NCI-H748 (cell line): ENCODE measurements around the gene CRIP2.
A peak's percentile ranks its signal among the peaks of the same experiment; 100 is the strongest.

Experiments used
- DNase-seq: peaks from one replicate; lab custom pipeline; 2025; ENCODE audit not compliant: unreplicated experiment; lab: John Stamatoyannopoulos, UW

CRIP2 gene

DNA sequence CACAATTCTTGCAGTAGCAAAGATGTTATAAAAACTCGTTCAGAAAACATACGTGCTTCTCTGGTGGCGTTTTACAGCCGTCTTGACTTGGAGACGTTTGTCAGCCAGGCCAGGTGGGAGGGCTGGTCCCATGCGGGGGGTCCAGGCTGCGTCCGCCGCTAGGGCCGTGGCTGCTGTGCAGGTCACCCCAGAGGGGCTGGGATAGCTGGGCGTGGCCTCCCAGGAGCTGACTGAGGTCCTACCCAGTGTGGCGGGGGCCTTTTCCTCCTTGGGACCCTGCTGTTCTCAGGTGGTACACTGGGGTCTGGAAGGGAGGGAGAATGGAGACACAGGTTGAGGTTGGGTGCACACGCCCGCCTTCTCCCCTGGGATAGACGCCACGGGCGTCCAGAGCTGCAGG lies 29.8 kb upstream of the CRIP2 start:
- no peak for DNase-seq

DNA sequence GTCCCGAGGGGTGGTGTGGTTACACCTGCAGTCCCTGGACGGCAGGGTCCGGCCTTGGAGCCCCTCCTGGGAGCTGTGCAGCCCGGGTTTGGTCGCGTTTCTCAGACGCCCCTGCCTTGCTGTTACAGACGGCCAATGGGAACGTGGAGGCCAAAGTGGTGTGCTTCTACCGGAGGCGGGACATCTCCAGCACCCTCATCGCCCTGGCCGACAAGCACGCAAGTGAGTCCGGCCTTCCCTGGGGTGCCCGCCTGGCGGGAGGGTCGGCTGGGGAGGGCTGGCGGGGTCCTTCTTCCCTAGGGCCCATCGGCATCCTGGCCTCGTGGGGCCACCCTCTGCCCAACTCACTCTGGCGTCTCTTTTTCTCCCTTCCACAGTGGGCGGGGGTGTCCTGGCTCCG lies 29.3 kb upstream of the CRIP2 start:
- no peak for DNase-seq

DNA sequence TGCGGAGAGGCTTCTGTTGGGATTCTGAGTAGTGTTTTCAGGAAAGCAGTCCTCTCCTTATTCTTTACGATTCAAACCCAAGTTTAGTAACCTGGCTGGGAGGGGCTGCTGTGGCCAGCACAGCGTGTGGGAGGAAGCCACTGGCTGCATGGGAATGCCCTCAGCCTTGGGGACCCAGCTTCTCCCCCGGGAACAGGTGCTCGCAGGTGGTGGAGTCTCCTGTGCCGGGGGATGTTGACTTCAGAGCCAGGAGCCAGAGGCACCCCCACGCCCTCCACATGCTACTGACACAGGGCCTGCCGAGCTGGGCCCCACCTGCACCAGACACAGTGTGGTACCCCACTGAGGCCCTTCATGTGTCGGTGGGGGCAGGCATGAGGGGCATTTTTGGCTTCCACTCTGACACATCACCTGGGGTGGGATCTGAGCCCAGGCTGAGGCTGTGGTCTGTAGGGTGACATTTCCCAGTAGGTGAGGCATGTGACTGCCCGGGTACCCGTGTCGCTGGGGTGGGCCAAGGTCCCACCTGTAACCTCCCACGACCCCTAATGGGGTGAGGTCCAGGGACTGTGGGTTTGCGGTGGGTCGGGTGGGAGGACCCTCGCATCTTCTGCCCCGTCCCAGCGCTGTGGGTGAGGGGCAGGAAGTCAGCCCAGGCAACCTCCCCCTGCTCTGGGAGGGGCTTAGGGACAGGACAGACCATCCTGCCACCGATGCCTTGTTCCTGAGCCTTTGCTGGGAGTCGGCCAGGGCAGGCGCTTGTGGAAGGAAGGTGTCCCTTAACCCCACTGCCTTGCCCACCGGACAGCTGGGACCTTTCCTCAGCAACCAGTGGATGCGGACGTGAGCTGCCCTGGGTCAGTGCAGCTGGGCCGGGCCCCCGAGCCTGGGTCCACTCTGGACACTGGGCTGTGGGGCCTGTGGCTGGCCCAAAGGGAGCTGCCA lies 28.4 kb upstream of the CRIP2 start:
- DNase-seq = no peak

DNA sequence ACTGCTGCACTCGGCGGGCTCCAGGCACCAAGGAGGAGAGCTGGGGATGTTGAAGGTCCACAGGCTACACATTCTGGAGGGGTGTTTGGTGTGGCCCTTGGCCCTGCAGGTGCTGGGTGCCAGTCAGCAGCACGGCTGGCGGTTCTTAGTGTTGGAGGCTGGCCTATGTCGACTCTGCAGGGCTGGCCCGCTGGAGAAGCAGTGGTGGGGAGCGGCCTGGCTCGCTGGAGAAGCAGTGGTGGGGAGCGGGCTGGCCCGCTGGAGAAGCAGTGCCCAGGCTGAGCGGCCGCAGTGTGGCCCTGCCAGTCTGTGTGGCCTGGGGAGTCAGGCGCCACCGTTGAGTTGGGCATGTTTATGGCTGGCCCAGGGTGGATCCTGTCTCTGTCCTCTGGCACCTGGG lies 27.6 kb upstream of the CRIP2 start:
- DNase-seq = no peak

DNA sequence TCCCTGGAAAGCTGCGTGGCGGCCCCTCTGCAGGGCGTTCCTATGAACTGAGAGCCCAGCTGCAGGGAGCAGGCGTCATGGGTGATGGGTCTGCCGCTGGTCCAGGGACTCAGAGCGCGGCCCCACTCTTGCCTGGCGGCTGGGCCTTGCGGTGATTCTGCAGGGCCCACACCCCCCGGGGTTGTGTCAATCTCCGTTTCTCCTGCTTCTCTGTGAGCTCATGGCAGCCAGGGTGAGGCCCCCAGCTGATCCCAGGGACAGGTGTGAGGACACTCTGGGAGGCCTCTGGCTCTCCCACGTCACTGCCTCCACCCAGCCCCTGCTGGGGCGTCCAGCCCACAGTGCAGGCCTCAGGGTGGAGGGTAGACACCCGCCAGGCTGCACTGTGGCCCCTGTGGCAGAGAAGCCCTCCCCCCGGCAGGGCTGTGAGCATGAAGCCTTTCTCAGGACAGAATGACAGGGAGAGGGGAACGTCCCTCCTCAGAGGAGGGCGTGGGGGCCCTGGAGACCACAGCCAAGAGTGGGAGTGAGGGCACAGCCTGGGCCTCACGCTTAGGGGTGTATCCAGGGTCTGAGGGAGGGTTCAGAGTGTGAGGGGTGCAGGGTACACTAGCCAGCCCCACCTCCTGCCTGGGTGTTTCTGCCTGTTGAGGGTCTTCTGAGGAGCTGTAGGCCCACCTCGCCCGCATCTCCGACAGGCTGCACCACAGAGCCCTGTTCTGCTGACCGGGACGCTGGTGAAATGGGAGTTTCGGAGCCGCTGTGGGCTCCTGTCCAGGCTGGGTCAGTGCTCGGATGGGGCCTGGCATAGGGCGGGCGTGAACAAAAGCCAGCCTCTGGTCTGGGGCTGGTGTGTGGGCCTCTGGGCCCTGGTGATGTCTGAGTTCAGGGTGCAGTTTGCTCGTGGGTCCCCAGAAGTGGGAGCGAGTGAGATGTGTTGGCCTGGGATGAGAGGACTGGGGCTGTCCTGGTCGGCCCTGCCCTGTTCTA lies 26.7 kb upstream of the CRIP2 start:
- no peak for DNase-seq

DNA sequence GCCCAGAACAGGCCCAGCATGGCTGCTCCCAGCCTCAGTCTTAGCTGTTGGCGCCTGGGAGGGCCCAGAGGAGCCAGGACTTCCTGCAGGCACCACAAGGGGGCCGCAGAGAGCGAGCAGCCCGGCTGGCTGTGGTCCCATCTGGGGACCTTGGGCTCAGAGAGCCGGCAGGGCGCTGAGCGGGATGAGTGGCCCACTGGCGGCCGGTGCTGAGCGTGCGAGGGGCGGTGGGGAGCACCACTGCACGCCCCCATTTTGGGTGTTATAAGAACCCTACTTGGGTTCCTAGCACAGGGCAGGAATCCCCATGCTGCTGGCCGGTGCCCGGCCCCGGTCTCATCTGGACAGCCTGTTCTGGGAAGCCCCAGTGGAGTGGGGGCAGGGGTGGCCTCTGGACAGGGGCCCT lies 25.9 kb upstream of the CRIP2 start:
- peak; percentile 33 for DNase-seq

DNA sequence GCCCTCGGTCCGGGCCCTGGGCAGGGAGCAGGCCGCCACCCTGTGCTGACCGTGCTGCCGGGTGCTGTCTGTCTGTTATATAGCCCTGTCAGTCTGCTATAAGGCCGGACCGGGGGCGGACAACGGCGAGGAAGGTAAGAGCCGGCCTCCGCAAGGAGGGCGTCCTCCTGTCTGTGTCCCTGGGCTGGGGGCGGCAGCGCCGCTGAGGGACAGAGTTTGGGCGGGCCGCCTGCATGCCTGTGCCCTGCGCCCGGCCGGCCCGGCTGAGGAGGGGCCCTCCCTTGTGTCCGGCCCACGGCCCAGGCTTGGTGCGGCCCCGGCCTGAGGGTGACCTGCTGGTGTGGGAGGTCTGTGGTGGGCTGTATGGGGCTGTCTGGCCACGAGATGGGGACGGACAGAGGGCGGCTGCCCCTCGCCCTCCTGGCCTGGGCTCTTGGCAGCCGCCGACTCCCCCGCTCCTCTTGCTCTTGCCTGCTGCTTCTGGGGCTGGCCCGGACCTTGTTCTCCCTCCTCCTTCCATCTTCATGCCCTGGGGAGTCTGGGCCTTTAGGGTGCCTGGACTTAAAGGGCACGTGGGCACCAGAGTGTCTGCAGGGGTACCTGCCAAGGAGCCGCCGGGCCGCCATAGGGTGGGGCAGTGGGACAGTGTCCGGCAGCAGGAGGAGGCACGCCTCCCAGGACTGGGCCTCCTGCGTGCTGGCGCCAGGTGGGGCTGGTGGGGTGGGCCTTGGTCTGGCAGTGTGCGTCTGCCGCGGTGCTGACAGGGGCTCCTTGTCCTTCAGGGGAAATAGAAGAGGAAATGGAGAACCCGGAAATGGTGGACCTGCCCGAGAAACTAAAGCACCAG lies 25.1 kb upstream of the CRIP2 start:
- DNase-seq = no peak

DNA sequence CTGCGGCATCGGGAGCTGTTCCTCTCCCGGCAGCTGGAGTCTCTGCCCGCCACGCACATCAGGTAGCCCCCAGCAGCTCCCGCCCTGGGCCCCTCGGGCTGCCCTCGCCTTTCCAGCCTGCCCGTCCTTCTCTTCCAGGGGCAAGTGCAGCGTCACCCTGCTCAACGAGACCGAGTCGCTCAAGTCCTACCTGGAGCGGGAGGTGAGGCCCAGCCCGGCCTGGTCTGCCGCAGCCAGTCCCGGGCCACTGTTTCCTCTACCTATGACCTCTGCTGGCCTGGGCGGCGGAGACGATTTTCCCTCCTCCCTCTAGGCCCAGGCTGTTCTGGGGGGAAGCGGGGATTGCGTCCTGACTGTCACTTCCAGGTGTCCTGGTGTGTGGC lies 24.5 kb upstream of the CRIP2 start:
- no peak for DNase-seq

DNA sequence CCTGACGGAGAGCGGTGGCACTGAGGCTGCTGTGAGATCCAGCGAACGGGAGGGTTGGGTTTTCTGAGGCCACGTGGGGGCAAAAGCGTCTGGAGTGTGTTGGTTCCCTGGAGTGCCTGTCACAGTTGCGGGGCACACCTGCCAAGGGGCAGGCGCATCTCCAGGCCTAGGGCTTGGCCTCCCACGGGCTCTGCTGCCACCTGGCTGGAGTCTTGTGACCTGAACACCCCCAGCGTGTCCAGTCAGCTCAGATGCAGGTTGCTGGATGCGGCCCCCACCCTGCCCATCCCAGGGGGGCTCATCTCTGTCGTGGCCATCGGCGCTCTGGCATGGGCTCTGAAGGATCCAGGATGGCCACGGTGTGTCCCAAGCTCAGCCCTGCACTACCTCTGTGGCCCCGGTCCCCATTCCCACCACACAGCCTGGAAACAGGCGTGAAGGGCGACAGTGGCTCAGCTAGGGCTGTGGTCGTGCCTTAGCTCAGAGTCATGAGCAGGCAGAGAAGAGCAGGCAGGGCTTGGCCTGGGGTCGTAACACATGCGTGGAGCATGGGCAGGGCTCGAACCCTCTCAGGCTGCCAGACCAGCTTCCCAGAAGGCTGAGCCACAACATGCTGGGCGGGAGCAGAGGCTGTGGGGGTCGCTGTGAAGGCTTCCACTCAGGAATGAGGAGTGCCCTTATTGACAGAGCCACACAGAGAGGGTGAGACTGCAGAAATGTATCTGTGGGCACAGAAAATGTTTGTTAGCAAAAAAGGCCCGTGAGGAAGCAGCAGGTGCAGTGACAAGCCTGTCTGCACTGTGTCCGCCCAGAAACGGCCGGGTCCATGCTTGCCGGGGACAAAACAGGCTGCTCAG lies 23.5 kb upstream of the CRIP2 start:
- no peak for DNase-seq

DNA sequence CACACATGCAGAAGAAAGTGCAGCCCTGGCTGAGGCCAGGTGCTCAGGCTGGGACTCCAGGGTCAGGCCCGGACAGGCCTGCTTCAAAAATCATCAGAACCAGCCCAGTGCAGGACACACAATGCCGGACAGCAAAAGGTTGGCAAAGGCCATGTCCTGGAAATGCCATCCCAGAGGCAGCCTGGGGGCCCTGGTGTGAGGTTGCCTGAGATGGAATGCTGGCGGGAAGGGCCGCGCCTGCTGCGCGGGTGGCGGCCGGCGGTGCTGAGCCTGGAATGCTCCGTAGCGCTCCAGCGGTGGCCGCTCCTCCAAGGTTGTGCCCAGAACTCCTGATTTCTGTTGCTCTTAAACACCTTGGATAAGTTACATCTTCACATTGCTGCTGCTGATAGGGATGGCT lies 21.7 kb upstream of the CRIP2 start:
- DNase-seq = no peak

DNA sequence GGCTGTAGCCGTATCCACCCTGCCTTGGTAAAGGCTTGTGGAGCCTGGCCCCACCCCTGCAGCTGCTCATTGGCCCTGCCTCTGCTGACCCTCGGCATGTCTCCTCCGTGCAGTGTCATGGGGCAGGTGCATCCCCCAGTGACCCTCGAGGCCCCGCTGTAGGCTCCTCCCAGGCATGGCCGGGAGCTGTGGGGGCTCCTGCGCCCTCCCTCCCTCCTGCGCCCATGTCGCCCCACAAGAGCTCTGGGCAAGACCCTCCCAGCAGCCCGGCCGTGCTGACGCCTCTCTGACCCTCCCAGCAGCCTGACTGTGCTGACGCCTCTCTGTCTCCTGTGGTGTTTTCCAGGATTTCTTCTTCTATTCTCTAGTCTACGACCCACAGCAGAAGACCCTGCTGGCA lies 20.8 kb upstream of the CRIP2 start:
- DNase-seq = no peak

DNA sequence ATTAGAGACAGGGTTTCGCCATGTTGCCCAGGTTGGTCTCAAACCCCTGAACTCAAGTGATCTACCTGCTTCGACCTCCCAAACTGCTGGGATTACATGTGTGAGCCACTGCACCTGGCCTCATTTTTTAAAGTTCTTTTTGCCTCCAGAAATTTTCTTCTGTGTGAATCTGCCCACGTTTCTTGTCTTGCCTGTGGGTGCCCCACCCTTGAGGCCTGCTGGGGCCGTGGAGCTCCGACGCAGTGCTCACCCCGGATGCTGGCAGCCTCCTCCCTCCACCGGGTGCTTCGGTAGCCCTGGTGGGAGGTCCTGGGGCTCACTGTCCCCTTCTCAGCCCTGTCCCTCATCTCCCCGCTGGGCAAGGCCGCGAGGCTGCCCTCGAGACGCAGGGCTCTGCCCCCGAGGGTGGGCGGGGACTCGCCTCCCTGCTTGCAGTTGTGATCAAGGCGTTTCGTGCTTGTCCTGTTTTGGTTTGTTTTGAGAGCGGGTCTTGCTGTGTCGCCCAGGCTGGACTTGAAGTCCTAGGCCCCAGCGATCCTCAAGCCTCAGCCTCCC lies 19.5 kb upstream of the CRIP2 start:
- no peak for DNase-seq

DNA sequence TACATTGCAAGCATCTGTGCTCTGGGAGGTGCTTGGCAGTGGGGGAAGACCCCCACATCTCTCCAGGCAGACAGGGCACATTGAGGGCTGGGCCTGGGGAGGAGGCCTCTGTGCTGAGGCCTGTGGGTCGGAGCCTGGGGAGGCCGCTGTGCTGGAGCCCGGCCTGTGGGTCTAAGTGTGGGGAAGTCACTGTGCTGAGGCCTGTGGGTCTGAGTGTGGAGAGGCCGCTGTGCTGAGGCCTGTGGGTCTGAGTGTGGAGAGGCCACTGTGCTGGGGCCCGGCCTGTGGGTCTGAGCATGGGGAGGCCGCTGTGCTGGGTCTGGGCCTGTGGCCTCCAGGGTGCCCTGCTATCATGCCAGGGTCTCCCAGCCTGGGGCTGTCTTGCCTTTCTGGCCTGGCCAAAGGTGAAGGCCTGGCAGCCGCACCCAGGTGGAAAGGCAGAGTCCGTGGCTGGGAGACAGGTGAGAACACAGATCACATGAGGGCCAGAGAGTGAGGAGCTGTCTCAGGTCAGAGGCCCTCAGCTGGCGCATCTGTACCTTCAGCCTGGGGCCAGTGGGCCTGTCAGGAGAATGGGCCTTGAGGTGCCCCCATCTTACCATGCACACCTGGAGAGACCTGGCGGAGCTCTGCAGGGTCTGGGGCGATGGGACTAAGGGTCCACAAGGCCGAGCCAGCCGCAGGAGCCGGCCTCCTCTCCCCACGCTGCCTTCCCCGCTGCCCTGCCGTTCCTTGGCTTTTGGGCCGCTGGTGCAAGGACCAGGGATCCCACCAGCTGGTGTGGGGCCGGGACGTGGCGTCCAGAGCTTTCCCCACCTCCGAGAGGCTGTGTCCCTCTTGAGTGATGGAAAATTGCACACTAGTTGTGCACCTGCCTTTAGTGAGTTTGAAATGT lies 18.6 kb upstream of the CRIP2 start:
- no peak for DNase-seq

DNA sequence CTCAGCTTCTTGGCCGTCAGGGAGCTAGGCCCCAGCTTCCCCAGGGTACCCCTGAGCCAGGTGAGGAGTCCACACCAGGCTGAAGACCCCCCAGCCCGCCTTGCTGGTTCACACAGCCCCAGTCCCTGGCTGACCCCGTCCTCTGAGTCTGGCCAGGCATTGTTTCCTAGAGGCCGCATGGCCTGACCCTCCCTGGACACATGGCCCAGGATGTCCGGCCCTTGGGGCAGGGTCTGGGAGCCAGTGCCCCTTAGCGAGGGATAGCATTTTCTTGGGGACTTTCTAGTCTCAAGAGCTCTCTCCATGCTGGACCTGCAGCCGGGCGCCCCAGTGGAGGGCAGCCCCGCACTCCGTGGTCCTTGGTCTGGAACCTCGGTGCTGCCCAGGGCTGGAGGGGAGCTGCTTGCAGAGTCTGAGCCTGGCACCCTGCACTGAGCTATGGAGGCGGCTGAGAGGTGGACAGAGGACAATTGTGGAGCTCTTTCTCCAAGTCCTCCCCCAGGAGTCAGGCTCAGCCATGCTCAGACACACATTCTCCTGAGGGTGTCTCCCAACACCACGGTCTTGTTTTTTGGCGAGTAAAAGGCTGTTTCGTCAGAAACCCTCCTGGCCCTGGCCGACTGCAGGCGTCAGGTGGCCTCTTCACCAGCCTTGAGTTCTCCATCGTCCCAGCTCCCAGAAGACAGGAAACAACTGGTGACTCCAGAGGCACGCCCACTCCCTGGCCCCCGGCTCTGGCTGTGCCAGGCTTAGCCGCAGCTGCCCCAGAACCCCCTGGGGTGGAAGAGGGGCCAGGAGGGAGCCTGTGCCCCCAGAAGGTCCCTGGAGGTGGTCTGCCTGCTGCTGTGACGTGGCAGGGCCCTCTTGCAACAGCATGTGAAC lies 17.6 kb upstream of the CRIP2 start:
- no peak for DNase-seq

DNA sequence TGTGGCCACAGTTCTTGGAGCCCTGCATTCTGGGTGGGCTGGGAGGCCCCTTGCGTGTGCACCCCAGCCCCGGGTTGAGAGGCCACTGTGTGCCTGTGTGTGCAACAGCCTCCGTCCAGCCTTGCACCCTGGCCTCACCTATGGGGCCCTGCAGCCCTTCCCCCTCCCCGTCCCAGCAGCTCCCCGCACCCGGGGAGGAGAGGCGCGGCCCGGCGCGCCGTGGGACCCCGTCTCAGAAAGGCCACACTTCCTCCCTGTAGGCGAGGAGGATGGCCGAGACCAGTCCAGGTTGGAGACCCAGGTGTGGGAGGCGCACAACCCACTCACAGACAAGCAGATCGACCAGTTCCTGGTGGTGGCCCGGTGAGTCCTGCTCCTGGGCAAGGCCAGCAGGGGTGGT lies 16.6 kb upstream of the CRIP2 start:
- no peak for DNase-seq

DNA sequence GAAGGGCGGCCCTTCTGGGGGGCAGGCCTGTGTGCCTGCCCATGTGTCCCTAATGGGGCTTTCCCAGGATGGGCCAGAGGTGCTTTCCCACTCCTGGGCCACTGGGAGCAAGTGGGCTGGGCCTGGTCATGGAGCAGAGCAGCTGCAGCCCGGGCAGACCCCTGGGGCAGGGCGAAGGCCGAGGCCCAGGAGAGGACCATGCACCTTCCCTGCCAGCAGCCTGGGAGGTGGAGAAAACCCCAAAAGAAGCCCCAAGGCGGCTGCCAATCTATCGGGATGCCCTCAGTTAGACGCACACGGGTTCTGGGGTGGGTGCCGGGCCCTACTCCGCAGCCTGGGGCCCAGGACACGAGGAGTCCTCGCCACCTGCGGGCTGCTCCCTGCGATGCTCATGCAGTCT lies 16.1 kb upstream of the CRIP2 start:
- DNase-seq = no peak

DNA sequence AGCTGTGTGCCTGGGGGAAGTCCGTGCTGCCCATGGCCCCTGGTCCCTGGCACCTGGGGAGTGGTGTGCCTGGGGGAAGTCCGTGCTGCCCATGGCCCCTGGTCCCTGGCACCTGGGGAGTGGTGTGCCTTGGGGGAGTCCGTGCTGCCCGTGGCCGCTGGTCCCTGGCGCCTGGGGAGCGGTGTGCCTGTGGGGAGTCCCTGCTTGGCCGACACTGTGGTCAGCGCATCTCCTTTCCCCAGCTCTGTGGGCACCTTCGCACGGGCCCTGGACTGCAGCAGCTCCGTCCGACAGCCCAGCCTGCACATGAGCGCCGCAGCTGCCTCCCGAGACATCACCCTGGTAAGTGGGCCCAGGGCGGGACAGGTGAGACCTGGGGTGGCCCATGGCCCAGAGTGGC lies 14.5 kb upstream of the CRIP2 start:
- no peak for DNase-seq

DNA sequence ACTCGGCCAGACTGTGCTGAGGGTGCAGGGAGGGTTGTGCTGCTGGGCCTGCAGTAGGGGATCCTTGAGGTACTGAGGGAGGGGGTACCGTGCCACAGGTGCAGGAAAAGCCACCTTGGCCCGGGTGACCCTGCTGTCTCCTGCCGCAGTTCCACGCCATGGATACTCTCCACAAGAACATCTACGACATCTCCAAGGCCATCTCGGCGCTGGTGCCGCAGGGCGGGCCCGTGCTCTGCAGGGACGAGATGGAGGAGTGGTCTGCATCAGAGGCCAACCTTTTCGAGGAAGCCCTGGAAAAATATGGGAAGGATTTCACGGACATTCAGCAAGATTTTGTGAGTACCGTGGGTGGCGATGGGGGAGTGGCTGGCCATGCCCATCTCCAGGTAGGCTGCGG lies 14.0 kb upstream of the CRIP2 start:
- DNase-seq = no peak
